ENCODE measurements around the gene SSH3.
"Not testable (repeated sequence)": the region's sequence is repeated elsewhere in the genome, so short reads cannot be mapped to it uniquely, and the experiment has no call there.

Gene SSH3

GRCh38 chr11:67303132-67303834, at the start of gene SSH3:
TSS of gene SSH3 (plus strand) at chr11:67303530. CDS start at chr11:67303626, 96 bp downstream.
- DNase-seq, result peak; percentile 29 to 35

- no peak for DNase-seq
These were observed 49.3 kb upstream of the SSH3 start for GRCh38 chr11:67253872-67254624.

- DNase-seq, result no peak
These were observed 48.5 kb upstream of the SSH3 start for GRCh38 chr11:67254798-67255197.

GRCh38 chr11:67255353-67255752, 48.0 kb upstream of the SSH3 start:
- DNase-seq, result no peak

GRCh38 chr11:67255864-67256263, 47.5 kb upstream of the SSH3 start:
- DNase-seq, result no peak

GRCh38 chr11:67256477-67257135, 46.7 kb upstream of the SSH3 start:
- no peak for DNase-seq

- DNase-seq, result no peak
These were observed 42.9 kb upstream of the SSH3 start for GRCh38 chr11:67260406-67260805.

GRCh38 chr11:67260885-67261639, 42.3 kb upstream of the SSH3 start:
- not testable (repeated sequence) for DNase-seq

- DNase-seq, result no peak
These were observed 41.7 kb upstream of the SSH3 start for GRCh38 chr11:67261640-67261945.

GRCh38 chr11:67261946-67262681, 41.2 kb upstream of the SSH3 start:
- no peak for DNase-seq

- DNase-seq, result peak; percentile 48 to 75
These were observed 40.3 kb upstream of the SSH3 start for GRCh38 chr11:67262731-67263675.

- DNase-seq, result no peak
These were observed 39.1 kb upstream of the SSH3 start for GRCh38 chr11:67264260-67264659.

- DNase-seq, result no peak
These were observed 38.3 kb upstream of the SSH3 start for GRCh38 chr11:67264877-67265632.

- DNase-seq, result peak; percentile 39 to 53
These were observed 37.5 kb upstream of the SSH3 start for GRCh38 chr11:67265633-67266448.

GRCh38 chr11:67266449-67267187, 36.7 kb upstream of the SSH3 start, which contains the start of gene GRK2:
TSS of gene GRK2 (plus strand) at chr11:67266473. CDS start at chr11:67266700, 227 bp downstream.
- DNase-seq, result peak in 1 of 2 experiments; percentile 36

- peak in 1 of 2 experiments; percentile 23 for DNase-seq
These were observed 35.9 kb upstream of the SSH3 start for GRCh38 chr11:67267188-67268080.

Data from NCI-H2081 (cell line).